HepG2 (cell line): ENCODE measurements around the gene TVP23A. TPM values are rescaled to one million over a fixed set of nuclear protein-coding genes. Genes with fewer than 3 reads are reported as not detected.
A peak's percentile ranks its signal among the peaks of the same experiment; 100 is the strongest.

Experiments
- AGO1 ChIP-seq: fragments of 200-400 bp; formaldehyde crosslinking; IDR thresholded peaks from 2 replicates; pipeline ENCODE4 v1.6.1; 2017; ENCODE audit warnings: mild to moderate bottlenecking, low read depth, low read length, moderate library complexity; ENCODE audit not compliant: poor library complexity, severe bottlenecking
- CC2D1A ChIP-seq: sonication (generic); formaldehyde crosslinking; IDR thresholded peaks from 2 replicates; pipeline ENCODE4 v1.8.1; 2023; ENCODE audit warnings: mild to moderate bottlenecking, missing genetic modification reagents
- HDAC1 ChIP-seq: sonication (generic); formaldehyde crosslinking; IDR thresholded peaks from 2 replicates; pipeline ENCODE4 v1.5.1; 2020; ENCODE audit warnings: mild to moderate bottlenecking, missing genetic modification reagents
- HDAC2 ChIP-seq: sonication (generic); formaldehyde crosslinking; IDR thresholded peaks from 2 replicates; pipeline ENCODE4 v1.4.0; 2020; ENCODE audit warnings: missing genetic modification reagents
- KDM5A ChIP-seq: fragments of 200-600 bp; sonication (generic); IDR thresholded peaks from 2 replicates; pipeline ENCODE4 v1.7.0; 2018; ENCODE audit warnings: antibody characterized with exemption, mild to moderate bottlenecking, low read length, borderline replicate concordance
- MAFF ChIP-seq: IDR thresholded peaks from 2 replicates; pipeline ENCODE4 v1.6.1; 2011; ENCODE audit warnings: low read depth, low read length, improper control_type of control experiment
- MED13 ChIP-seq: sonication (generic); formaldehyde crosslinking; IDR thresholded peaks from 2 replicates; pipeline ENCODE4 v1.5.0; 2020; ENCODE audit warnings: missing genetic modification reagents
- NR0B2 ChIP-seq: sonication (generic); formaldehyde crosslinking; IDR thresholded peaks from 2 replicates; pipeline ENCODE4 v1.4.0; 2020; ENCODE audit warnings: mild to moderate bottlenecking, missing genetic modification reagents
- NR3C1 ChIP-seq: sonication (generic); formaldehyde crosslinking; IDR thresholded peaks from 2 replicates; pipeline ENCODE4 v1.4.0; 2020; ENCODE audit warnings: missing genetic modification reagents
- ONECUT2 ChIP-seq: sonication (generic); formaldehyde crosslinking; IDR thresholded peaks from 2 replicates; pipeline ENCODE4 v1.4.0; 2020; ENCODE audit warnings: missing genetic modification reagents
- PAF1 ChIP-seq: IDR thresholded peaks from 2 replicates; pipeline ENCODE4 v1.6.1; 2016; ENCODE audit warnings: missing genetic modification reagents, missing compliant biosample characterization
- SIX1 ChIP-seq: sonication (generic); formaldehyde crosslinking; IDR thresholded peaks from 2 replicates; pipeline ENCODE4 v1.4.0; 2020; ENCODE audit warnings: missing genetic modification reagents, borderline replicate concordance
- SP2 ChIP-seq: sonication (generic); formaldehyde crosslinking; IDR thresholded peaks from 2 replicates; pipeline ENCODE4 v1.5.1; 2020; ENCODE audit warnings: mild to moderate bottlenecking, missing genetic modification reagents
- ZFP62 ChIP-seq: sonication (generic); formaldehyde crosslinking; IDR thresholded peaks from 2 replicates; pipeline ENCODE4 v1.4.0; 2020; ENCODE audit warnings: missing genetic modification reagents
- ZNF205 ChIP-seq: IDR thresholded peaks from 2 replicates; pipeline ENCODE4 v1.6.1; 2018; ENCODE audit warnings: missing biosample characterization, missing genetic modification reagents
- ZNF431 ChIP-seq: sonication (generic); formaldehyde crosslinking; IDR thresholded peaks from 2 replicates; pipeline ENCODE4 v1.9.0; 2022; ENCODE audit warnings: missing genetic modification reagents, low read depth, mild to moderate bottlenecking, borderline replicate concordance
- ZNF484 ChIP-seq: sonication (generic); formaldehyde crosslinking; IDR thresholded peaks from 2 replicates; pipeline ENCODE4 v1.5.1; 2020; ENCODE audit warnings: mild to moderate bottlenecking, low read depth, missing genetic modification reagents, borderline replicate concordance
- ZNF547 ChIP-seq: sonication (generic); formaldehyde crosslinking; IDR thresholded peaks from 2 replicates; pipeline ENCODE4 v1.5.1; 2020; ENCODE audit warnings: mild to moderate bottlenecking, missing genetic modification reagents
- polyA plus RNA-seq, 8 experiments: library from polyadenylated mRNA; depleted of rRNA in 3 of 8; stranded (reverse) in 7 of 8; unstranded in 1 of 8; fragments of >200 nt; fragmentation: Illumina TruSeq in 4 of 8; extraction: Trizol in 4 of 8; gene quantifications; 2 replicates each; pipeline versions ENCODE4 v1.2.1 to v1.2.3, GENCODE V29; 2011 to 2016; ENCODE audit warnings: low read depth in 4 of 8, missing spikeins in 1 of 8, mixed read lengths in 1 of 8; ENCODE audit not compliant: insufficient read depth in 1 of 8
- total RNA-seq, 5 experiments: library from RNA; depleted of rRNA; stranded (reverse); fragments of >200 nt; fragmentation: Illumina TruSeq; extraction: Trizol; gene quantifications; 2 replicates each; pipeline ENCODE4 v1.2.3, GENCODE V29; 2016; ENCODE audit warnings: low read depth in 1 of 5
- TF ChIP-seq, protein P1 (sequence below): sonication (generic); formaldehyde crosslinking; IDR thresholded peaks from 2 replicates; pipeline ENCODE4; 2020; ENCODE audit warnings: missing genetic modification reagents, mild to moderate bottlenecking, borderline replicate concordance
- TF ChIP-seq, protein P2 (sequence below): sonication (generic); formaldehyde crosslinking; IDR thresholded peaks from 2 replicates; pipeline ENCODE4 v1.9.0; 2021; ENCODE audit warnings: mild to moderate bottlenecking, missing genetic modification reagents

TVP23A gene
- total and polyA plus RNA-seq, 2 of the 13 experiments (the other 11 are each of a cell fraction or from before 2014, with no cell fraction given) = not detected

DNA sequence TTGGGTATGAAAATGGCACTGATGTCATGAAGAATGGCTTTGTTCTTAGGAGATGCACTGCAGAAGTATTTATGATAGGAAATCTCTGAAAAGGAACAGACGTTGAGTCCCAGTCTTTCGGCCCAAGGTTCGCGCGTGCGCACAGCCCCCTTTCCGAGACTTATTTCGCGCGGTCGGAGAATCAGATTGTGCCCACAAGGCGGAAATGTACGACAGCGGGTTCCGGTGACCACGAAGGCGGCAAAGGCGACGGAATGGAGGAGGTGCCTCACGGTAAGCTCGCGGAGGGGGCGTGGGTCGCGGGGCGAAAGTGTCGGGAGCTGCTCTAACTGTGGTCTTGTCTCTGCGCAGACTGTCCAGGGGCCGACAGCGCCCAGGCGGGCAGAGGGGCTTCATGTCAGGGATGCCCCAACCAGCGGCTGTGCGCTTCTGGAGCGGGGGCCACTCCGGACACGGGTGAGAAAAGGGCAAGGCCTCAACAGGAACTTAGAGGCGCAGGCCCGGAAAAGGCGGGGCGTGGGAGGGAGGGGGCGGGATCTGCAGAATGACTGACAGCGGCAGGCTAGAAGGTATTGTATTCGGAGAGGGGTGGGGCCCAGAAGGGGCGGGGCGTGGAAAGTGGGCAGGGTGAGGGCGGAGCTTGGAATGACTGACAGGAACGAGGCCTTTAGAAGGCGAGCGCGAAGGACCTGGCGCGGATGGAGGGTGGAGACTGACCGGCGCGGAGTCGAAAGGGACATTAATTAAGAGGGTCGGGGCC lies 74.8 kb downstream of the TVP23A start, which contains the start of gene NUBP1 (continued):
- TF ChIP-seq MAFF = peak; percentile 73
- TF ChIP-seq, protein P1, sequence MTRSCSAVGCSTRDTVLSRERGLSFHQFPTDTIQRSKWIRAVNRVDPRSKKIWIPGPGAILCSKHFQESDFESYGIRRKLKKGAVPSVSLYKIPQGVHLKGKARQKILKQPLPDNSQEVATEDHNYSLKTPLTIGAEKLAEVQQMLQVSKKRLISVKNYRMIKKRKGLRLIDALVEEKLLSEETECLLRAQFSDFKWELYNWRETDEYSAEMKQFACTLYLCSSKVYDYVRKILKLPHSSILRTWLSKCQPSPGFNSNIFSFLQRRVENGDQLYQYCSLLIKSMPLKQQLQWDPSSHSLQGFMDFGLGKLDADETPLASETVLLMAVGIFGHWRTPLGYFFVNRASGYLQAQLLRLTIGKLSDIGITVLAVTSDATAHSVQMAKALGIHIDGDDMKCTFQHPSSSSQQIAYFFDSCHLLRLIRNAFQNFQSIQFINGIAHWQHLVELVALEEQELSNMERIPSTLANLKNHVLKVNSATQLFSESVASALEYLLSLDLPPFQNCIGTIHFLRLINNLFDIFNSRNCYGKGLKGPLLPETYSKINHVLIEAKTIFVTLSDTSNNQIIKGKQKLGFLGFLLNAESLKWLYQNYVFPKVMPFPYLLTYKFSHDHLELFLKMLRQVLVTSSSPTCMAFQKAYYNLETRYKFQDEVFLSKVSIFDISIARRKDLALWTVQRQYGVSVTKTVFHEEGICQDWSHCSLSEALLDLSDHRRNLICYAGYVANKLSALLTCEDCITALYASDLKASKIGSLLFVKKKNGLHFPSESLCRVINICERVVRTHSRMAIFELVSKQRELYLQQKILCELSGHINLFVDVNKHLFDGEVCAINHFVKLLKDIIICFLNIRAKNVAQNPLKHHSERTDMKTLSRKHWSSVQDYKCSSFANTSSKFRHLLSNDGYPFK (CRISPR knock-in tag) = peak; percentile 99
- peak; percentile 98 for TF ChIP-seq ZNF431 (CRISPR knock-in tag)
- TF ChIP-seq NR3C1 (CRISPR knock-in tag) = 0 out of 2 replicates have a peak, but pooled peaks have one; percentile 51
- TF ChIP-seq HDAC1 (CRISPR knock-in tag) = peak; percentile 92
- TF ChIP-seq, protein P2, sequence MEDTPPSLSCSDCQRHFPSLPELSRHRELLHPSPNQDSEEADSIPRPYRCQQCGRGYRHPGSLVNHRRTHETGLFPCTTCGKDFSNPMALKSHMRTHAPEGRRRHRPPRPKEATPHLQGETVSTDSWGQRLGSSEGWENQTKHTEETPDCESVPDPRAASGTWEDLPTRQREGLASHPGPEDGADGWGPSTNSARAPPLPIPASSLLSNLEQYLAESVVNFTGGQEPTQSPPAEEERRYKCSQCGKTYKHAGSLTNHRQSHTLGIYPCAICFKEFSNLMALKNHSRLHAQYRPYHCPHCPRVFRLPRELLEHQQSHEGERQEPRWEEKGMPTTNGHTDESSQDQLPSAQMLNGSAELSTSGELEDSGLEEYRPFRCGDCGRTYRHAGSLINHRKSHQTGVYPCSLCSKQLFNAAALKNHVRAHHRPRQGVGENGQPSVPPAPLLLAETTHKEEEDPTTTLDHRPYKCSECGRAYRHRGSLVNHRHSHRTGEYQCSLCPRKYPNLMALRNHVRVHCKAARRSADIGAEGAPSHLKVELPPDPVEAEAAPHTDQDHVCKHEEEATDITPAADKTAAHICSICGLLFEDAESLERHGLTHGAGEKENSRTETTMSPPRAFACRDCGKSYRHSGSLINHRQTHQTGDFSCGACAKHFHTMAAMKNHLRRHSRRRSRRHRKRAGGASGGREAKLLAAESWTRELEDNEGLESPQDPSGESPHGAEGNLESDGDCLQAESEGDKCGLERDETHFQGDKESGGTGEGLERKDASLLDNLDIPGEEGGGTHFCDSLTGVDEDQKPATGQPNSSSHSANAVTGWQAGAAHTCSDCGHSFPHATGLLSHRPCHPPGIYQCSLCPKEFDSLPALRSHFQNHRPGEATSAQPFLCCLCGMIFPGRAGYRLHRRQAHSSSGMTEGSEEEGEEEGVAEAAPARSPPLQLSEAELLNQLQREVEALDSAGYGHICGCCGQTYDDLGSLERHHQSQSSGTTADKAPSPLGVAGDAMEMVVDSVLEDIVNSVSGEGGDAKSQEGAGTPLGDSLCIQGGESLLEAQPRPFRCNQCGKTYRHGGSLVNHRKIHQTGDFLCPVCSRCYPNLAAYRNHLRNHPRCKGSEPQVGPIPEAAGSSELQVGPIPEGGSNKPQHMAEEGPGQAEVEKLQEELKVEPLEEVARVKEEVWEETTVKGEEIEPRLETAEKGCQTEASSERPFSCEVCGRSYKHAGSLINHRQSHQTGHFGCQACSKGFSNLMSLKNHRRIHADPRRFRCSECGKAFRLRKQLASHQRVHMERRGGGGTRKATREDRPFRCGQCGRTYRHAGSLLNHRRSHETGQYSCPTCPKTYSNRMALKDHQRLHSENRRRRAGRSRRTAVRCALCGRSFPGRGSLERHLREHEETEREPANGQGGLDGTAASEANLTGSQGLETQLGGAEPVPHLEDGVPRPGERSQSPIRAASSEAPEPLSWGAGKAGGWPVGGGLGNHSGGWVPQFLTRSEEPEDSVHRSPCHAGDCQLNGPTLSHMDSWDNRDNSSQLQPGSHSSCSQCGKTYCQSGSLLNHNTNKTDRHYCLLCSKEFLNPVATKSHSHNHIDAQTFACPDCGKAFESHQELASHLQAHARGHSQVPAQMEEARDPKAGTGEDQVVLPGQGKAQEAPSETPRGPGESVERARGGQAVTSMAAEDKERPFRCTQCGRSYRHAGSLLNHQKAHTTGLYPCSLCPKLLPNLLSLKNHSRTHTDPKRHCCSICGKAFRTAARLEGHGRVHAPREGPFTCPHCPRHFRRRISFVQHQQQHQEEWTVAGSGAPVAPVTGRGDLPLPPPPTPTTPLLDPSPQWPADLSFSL = no peak
- peak; percentile 92 for TF ChIP-seq SP2 (CRISPR knock-in tag)
- TF ChIP-seq NR0B2 = peak; percentile 83; the same call in 1 of the 2 replicates
- TF ChIP-seq KDM5A = peak; percentile 84; the same call in 1 of the 2 replicates
- peak; percentile 57; the same call in 1 of the 2 replicates for TF ChIP-seq ONECUT2 (CRISPR knock-in tag)
- TF ChIP-seq HDAC2 (CRISPR knock-in tag) = peak; percentile 60
- TF ChIP-seq PAF1 (CRISPR knock-in tag) = no peak
- TF ChIP-seq ZNF484 (CRISPR knock-in tag) = no peak
- TF ChIP-seq MED13 (CRISPR knock-in tag) = peak; percentile 86
- TF ChIP-seq CC2D1A = no peak
- TF ChIP-seq ZNF547 (CRISPR knock-in tag) = peak; percentile 99
- TF ChIP-seq ZFP62 (CRISPR knock-in tag) = no peak
- 0 out of 2 replicates have a peak, but pooled peaks have one; percentile 31 for TF ChIP-seq SIX1
- peak; percentile 74 for TF ChIP-seq AGO1
- TF ChIP-seq ZNF205 = peak; percentile 70; the same call in 1 of the 2 replicates
